ENCODE results near the gene CEP295NL. TPM values are rescaled to one million over a fixed set of nuclear protein-coding genes. Genes with fewer than 3 reads are reported as not detected.

Gene CEP295NL
- total and polyA plus RNA-seq, 3 experiments from 2014 or later, result not detected

DNA sequence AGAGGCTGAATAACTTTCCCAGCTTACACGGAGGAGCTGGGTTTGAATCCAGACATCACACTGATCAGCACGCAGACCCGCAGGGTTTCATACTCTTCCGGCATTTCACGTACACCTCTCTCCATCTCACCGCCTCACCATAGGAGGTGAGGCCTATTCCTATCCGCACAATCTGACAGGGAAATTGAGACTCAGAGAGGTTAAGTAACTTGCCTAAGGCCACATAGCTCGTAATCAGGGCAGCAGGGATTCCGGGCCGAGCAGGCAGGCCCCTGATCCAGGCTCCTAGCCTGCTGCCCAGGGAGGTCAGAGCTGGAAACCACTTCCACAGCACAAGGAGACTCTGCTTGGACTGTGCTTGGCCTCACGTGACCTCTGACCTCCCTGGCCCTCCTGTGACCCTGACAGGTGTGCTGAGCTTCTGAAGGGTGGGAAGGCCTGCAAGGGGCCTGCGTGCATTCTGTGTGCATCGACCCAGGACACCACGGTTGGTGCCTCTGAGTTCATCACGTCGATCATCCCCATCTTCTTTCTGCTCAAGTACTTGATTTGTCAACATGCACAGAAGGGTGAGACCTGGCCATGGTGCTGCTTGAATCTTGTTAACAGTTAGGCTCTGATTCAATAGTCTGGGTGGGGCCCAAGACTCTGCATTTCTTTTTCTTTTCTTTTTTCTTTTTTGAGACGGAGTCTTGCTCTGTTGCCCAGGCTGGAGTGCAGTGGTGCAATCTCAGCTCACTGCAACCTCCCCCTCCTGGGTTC lies 4.7 kb downstream of the CEP295NL start:
- Histone ChIP-seq H3K4me1 (ENCODE audit: insufficient read depth, low read length) (no peaks in the 10 kb centered on the region), H3K4me3 (ENCODE audit: low read length) (no peak overlapping the region), H3K27ac (ENCODE audit: low read depth, low read length) (no peak overlapping the region), H3K36me3 (ENCODE audit: insufficient read depth, low read length) (no peaks in the 10 kb centered on the region), H3K9me3 (ENCODE audit: low read length) (no peaks in the 10 kb centered on the region), H3K27me3 (ENCODE audit: insufficient read depth, low read length, poor library complexity, severe bottlenecking) (no peaks in the 10 kb centered on the region)
- Mint-ChIP-seq H3K36me3 (no peaks in the 10 kb centered on the region), H3K4me1 (peaks cover 0 to 3% (median 2%) of the 10 kb centered on the region in 3 donors), H3K9me3 (no peaks in the 10 kb centered on the region), H3K4me3 (no peak overlapping the region), H3K27ac (peak overlapping the region in 1 of 8 donors; percentile 66), H3K27me3 (peaks cover 6 to 12% of the 10 kb centered on the region in 2 donors)
- ChIA-PET CTCF (no interaction called here), POLR2A (no interaction called here)
- DNase-seq, result no peak

DNA sequence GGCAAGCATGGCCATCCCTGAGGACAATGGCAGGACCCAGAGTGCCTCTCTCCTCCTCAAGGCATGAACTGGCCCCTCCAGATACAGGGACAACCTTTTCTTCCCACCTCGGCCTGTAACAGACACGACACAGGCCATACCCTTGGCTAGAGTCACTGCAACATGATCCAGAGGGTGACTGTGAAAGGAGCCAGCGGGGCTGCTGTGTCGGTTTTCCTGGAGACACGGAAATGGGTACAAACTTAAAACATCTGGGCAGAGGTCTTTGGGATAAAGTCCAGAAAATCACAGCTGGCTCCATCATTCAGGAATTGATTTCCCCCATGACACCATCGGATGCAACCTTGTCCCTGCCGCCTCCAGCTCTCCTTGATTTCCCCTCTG lies 5.3 kb downstream of the CEP295NL start:
- Histone ChIP-seq H3K36me3 (ENCODE audit: insufficient read depth, low read length) (no peaks in the 10 kb centered on the region), H3K9me3 (ENCODE audit: low read length) (no peaks in the 10 kb centered on the region), H3K27me3 (ENCODE audit: insufficient read depth, low read length, poor library complexity, severe bottlenecking) (no peaks in the 10 kb centered on the region), H3K4me3 (ENCODE audit: low read length) (no peak overlapping the region), H3K4me1 (ENCODE audit: insufficient read depth, low read length) (no peaks in the 10 kb centered on the region), H3K27ac (ENCODE audit: low read depth, low read length) (no peak overlapping the region)
- Mint-ChIP-seq H3K4me1 (no peaks in the 10 kb centered on the region), H3K27ac (no peak overlapping the region), H3K27me3 (peaks cover 6 to 10% of the 10 kb centered on the region in 2 donors), H3K36me3 (no peaks in the 10 kb centered on the region), H3K4me3 (no peak overlapping the region), H3K9me3 (no peaks in the 10 kb centered on the region)
- ChIA-PET CTCF (no interaction called here), POLR2A (no interaction called here)
- no peak for DNase-seq

- Histone ChIP-seq H3K9me3 (ENCODE audit: low read length) (no peaks in the 10 kb centered on the region), H3K4me3 (ENCODE audit: low read length) (no peak overlapping the region), H3K27me3 (ENCODE audit: insufficient read depth, low read length, poor library complexity, severe bottlenecking) (no peaks in the 10 kb centered on the region), H3K36me3 (ENCODE audit: insufficient read depth, low read length) (no peaks in the 10 kb centered on the region), H3K27ac (ENCODE audit: low read depth, low read length) (no peak overlapping the region), H3K4me1 (ENCODE audit: insufficient read depth, low read length) (no peaks in the 10 kb centered on the region)
- ChIA-PET CTCF (no interaction called here), POLR2A (no interaction called here)
- Mint-ChIP-seq H3K4me1 (no peaks in the 10 kb centered on the region), H3K36me3 (no peaks in the 10 kb centered on the region), H3K27ac (no peak overlapping the region), H3K4me3 (no peak overlapping the region), H3K9me3 (no peaks in the 10 kb centered on the region), H3K27me3 (peaks cover 6 to 9% of the 10 kb centered on the region in 2 donors)
- DNase-seq, result no peak
Measured at GRCh38 chr17:78896834-78897663, 6.0 kb downstream of the CEP295NL start.

- Mint-ChIP-seq H3K4me1 (peaks cover 0 to 5% (median 1%) of the 10 kb centered on the region in 3 donors), H3K4me3 (no peak overlapping the region), H3K27me3 (peaks cover 2 to 8% of the 10 kb centered on the region in 2 donors), H3K9me3 (no peaks in the 10 kb centered on the region), H3K27ac (no peak overlapping the region), H3K36me3 (no peaks in the 10 kb centered on the region)
- Histone ChIP-seq H3K4me1 (ENCODE audit: insufficient read depth, low read length) (peaks cover 2% of the 10 kb centered on the region), H3K27me3 (ENCODE audit: insufficient read depth, low read length, poor library complexity, severe bottlenecking) (no peaks in the 10 kb centered on the region), H3K4me3 (ENCODE audit: low read length) (no peak overlapping the region), H3K36me3 (ENCODE audit: insufficient read depth, low read length) (no peaks in the 10 kb centered on the region), H3K27ac (ENCODE audit: low read depth, low read length) (no peak overlapping the region), H3K9me3 (ENCODE audit: low read length) (no peaks in the 10 kb centered on the region)
- ChIA-PET POLR2A (no interaction called here), CTCF (no interaction called here)
- no peak for DNase-seq
Measured at GRCh38 chr17:78896091-78896833, 6.7 kb downstream of the CEP295NL start.

DNA sequence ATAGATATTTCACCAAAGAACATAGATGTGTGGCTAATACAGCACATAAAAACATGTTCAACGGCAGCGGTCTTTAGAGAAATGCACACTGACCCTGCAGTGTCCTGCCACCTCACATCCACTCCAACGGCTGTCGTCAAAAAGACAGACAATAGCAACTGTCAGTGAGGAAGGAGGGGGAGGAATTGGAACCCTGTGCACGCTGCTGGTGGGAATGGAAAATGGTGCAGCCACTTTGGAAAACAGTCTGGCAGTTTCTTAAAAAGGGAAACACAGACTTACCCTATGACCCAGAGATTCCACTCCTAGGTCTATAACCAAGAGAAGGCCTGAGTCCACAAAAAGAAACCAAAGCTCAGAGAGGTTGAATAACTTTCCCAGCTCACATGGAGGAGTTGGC lies 7.7 kb downstream of the CEP295NL start:
- no peak overlapping the region for H3K27ac ChIP-seq (ENCODE audit: low read depth, low read length)
- H3K36me3 ChIP-seq (ENCODE audit: insufficient read depth, low read length), result no peaks in the 10 kb centered on the region
- CTCF ChIA-PET, result no interaction called here
- no peaks in the 10 kb centered on the region for H3K9me3 Mint-ChIP-seq
- peaks cover 4% of the 10 kb centered on the region for H3K4me1 ChIP-seq (ENCODE audit: insufficient read depth, low read length)
- no peaks in the 10 kb centered on the region for H3K27me3 ChIP-seq (ENCODE audit: insufficient read depth, low read length, poor library complexity, severe bottlenecking)
- H3K4me3 ChIP-seq (ENCODE audit: low read length), result no peak overlapping the region
- POLR2A ChIA-PET, result no interaction called here
- H3K27me3 Mint-ChIP-seq, result peaks cover 0 to 8% of the 10 kb centered on the region in 2 donors
- no peak overlapping the region for H3K4me3 Mint-ChIP-seq
- H3K36me3 Mint-ChIP-seq, result no peaks in the 10 kb centered on the region
- DNase-seq, result no peak
- no peaks in the 10 kb centered on the region for H3K9me3 ChIP-seq (ENCODE audit: low read length)
- peaks cover 5 to 14% (median 9%) of the 10 kb centered on the region in 3 donors for H3K4me1 Mint-ChIP-seq
- no peak overlapping the region for H3K27ac Mint-ChIP-seq

GRCh38 chr17:78893684-78894083 lies 9.3 kb downstream of the CEP295NL start:
- Mint-ChIP-seq H3K27me3 (peaks cover 2 to 7% of the 10 kb centered on the region in 2 donors), H3K27ac (no peak overlapping the region), H3K9me3 (no peaks in the 10 kb centered on the region), H3K36me3 (no peaks in the 10 kb centered on the region), H3K4me3 (no peak overlapping the region), H3K4me1 (peaks cover 9 to 29% (median 19%) of the 10 kb centered on the region in 3 donors)
- Histone ChIP-seq H3K36me3 (ENCODE audit: insufficient read depth, low read length) (no peaks in the 10 kb centered on the region), H3K4me1 (ENCODE audit: insufficient read depth, low read length) (peaks cover 12% of the 10 kb centered on the region), H3K27me3 (ENCODE audit: insufficient read depth, low read length, poor library complexity, severe bottlenecking) (no peaks in the 10 kb centered on the region), H3K4me3 (ENCODE audit: low read length) (no peak overlapping the region), H3K27ac (ENCODE audit: low read depth, low read length) (no peak overlapping the region), H3K9me3 (ENCODE audit: low read length) (no peaks in the 10 kb centered on the region)
- POLR2A ChIA-PET, result interaction anchor here (0.5 kb wide), 1 partner anchor 89 kb away, joined by 15 read pairs; no protein-coding TSS in a partner anchor
- DNase-seq, result no peak
- CTCF ChIA-PET, result interaction anchor here (1.3 to 1.4 kb wide), 2 partner anchors 28 to 77 kb away, joined by 3 to 4 read pairs; no protein-coding TSS in a partner anchor

- Mint-ChIP-seq H3K27ac (peak overlapping the region in 1 of 8 donors; percentile 93), H3K27me3 (peaks cover 4 to 9% of the 10 kb centered on the region in 2 donors), H3K36me3 (no peaks in the 10 kb centered on the region), H3K4me3 (no peak overlapping the region), H3K4me1 (peaks cover 9 to 29% (median 19%) of the 10 kb centered on the region in 3 donors), H3K9me3 (no peaks in the 10 kb centered on the region)
- Histone ChIP-seq H3K36me3 (ENCODE audit: insufficient read depth, low read length) (no peaks in the 10 kb centered on the region), H3K27ac (ENCODE audit: low read depth, low read length) (no peak overlapping the region), H3K27me3 (ENCODE audit: insufficient read depth, low read length, poor library complexity, severe bottlenecking) (no peaks in the 10 kb centered on the region), H3K4me3 (ENCODE audit: low read length) (no peak overlapping the region), H3K9me3 (ENCODE audit: low read length) (no peaks in the 10 kb centered on the region), H3K4me1 (ENCODE audit: insufficient read depth, low read length) (peaks cover 12% of the 10 kb centered on the region)
- DNase-seq, result no peak
- ChIA-PET CTCF (interaction anchor here (1.0 kb wide), 1 partner anchor 27 kb away, joined by 3 read pairs; no protein-coding TSS in a partner anchor), POLR2A (interaction anchor here (0.5 kb wide), 1 partner anchor 88 kb away, joined by 15 read pairs; no protein-coding TSS in a partner anchor)
Measured at GRCh38 chr17:78892936-78893379, 10.0 kb downstream of the CEP295NL start.

Data from CD8-positive, alpha-beta memory T cell (primary cell).